HuH-7 (cell line): ENCODE data around the gene ZNF611.
"Not testable (repeated sequence)": the region's sequence is repeated elsewhere in the genome, so short reads cannot be mapped to it uniquely, and the experiment has no call there.

ENCODE experiments used
- DNase-seq: peaks from one replicate; pipeline ENCODE4 v3.0.0; 2011; ENCODE audit warnings: low spot score

The ZNF611 gene

GRCh38 chr19:52681216-52681615 is 53.6 kb downstream of the ZNF611 start:
- DNase-seq = not testable (repeated sequence)

- DNase-seq = no peak
Measured at GRCh38 chr19:52679598-52679997, 55.2 kb downstream of the ZNF611 start.

- not testable (repeated sequence) for DNase-seq
Measured at GRCh38 chr19:52675239-52675638, 59.6 kb downstream of the ZNF611 start.

- DNase-seq = no peak
Measured at GRCh38 chr19:52673014-52673413, 61.8 kb downstream of the ZNF611 start.

- no peak for DNase-seq
Measured at GRCh38 chr19:52670046-52670445, 64.8 kb downstream of the ZNF611 start.

- no peak for DNase-seq
Measured at GRCh38 chr19:52669586-52669985, 65.3 kb downstream of the ZNF611 start.

GRCh38 chr19:52667972-52668371 is 66.9 kb downstream of the ZNF611 start:
- DNase-seq = no peak

- DNase-seq = no peak
Measured at GRCh38 chr19:52666506-52666905, 68.3 kb downstream of the ZNF611 start.

GRCh38 chr19:52665529-52665928 is 69.3 kb downstream of the ZNF611 start:
- no peak for DNase-seq

- no peak for DNase-seq
Measured at GRCh38 chr19:52665027-52665426, 69.8 kb downstream of the ZNF611 start.

GRCh38 chr19:52664461-52664860 is 70.4 kb downstream of the ZNF611 start:
- no peak for DNase-seq

- DNase-seq = no peak
Measured at GRCh38 chr19:52662631-52663030, 72.2 kb downstream of the ZNF611 start.

- DNase-seq = no peak
Measured at GRCh38 chr19:52660981-52661380, 73.9 kb downstream of the ZNF611 start.

GRCh38 chr19:52659013-52659412 is 75.8 kb downstream of the ZNF611 start:
- DNase-seq = no peak

- no peak for DNase-seq
Measured at GRCh38 chr19:52658595-52658994, 76.2 kb downstream of the ZNF611 start.

- no peak for DNase-seq
Measured at GRCh38 chr19:52653161-52653560, 81.7 kb downstream of the ZNF611 start.
